HepG2 (cell line): ENCODE data around the gene ICAM3. TPM values are rescaled to one million over a fixed set of nuclear protein-coding genes. Genes with fewer than 3 reads are reported as not detected.

Experiments
- CAMTA2 ChIP-seq: sonication (generic); formaldehyde crosslinking; IDR thresholded peaks from 2 replicates; pipeline ENCODE4 v1.4.0; 2020; ENCODE audit warnings: mild to moderate bottlenecking, missing genetic modification reagents, borderline replicate concordance
- CBFB ChIP-seq: sonication (generic); formaldehyde crosslinking; IDR thresholded peaks from 2 replicates; pipeline ENCODE4 v1.4.0; 2020; ENCODE audit warnings: missing genetic modification reagents
- CBX5 ChIP-seq: sonication (generic); formaldehyde crosslinking; IDR thresholded peaks from 2 replicates; pipeline ENCODE4 v1.4.0; 2020; ENCODE audit warnings: missing genetic modification reagents, borderline replicate concordance
- HNF4A ChIP-seq: sonication (generic); formaldehyde crosslinking; IDR thresholded peaks from 2 replicates; pipeline ENCODE4 v1.4.0; 2020; ENCODE audit warnings: missing genetic modification reagents
- MXI1 ChIP-seq: IDR thresholded peaks from 3 replicates; pipeline ENCODE4 v1.6.1; 2012; ENCODE audit warnings: low read depth, low read length, inconsistent platforms, borderline replicate concordance
- MYNN ChIP-seq: sonication (generic); formaldehyde crosslinking; IDR thresholded peaks from 2 replicates; pipeline ENCODE4 v1.4.0; 2020; ENCODE audit warnings: mild to moderate bottlenecking, low read depth, missing genetic modification reagents
- NFE2L2 ChIP-seq: fragments of 150-350 bp; IDR thresholded peaks from 2 replicates; pipeline ENCODE4 v1.6.1; 2014; ENCODE audit warnings: low read length
- RXRA ChIP-seq: sonication (generic); formaldehyde crosslinking; IDR thresholded peaks from 2 replicates; pipeline ENCODE4 v1.5.1; 2020; ENCODE audit warnings: missing genetic modification reagents
- ZKSCAN5 ChIP-seq: sonication (generic); formaldehyde crosslinking; IDR thresholded peaks from 2 replicates; pipeline ENCODE4 v1.5.1; 2020; ENCODE audit warnings: mild to moderate bottlenecking, missing genetic modification reagents
- ZNF230 ChIP-seq: sonication (generic); formaldehyde crosslinking; IDR thresholded peaks from 2 replicates; pipeline ENCODE4 v1.4.0; 2020; ENCODE audit warnings: mild to moderate bottlenecking, missing genetic modification reagents
- ZNF607 ChIP-seq: sonication (generic); formaldehyde crosslinking; IDR thresholded peaks from 2 replicates; pipeline ENCODE4 v1.5.1; 2020; ENCODE audit warnings: missing genetic modification reagents, mild to moderate bottlenecking, borderline replicate concordance
- ZNF670 ChIP-seq: sonication (generic); formaldehyde crosslinking; IDR thresholded peaks from 2 replicates; pipeline ENCODE4 v1.8.0; 2022; ENCODE audit warnings: mild to moderate bottlenecking, missing genetic modification reagents, borderline replicate concordance
- polyA plus RNA-seq, 8 experiments: library from polyadenylated mRNA; depleted of rRNA in 3 of 8; stranded (reverse) in 7 of 8; unstranded in 1 of 8; fragments of >200 nt; fragmentation: Illumina TruSeq in 4 of 8; extraction: Trizol in 4 of 8; gene quantifications; 2 replicates each; pipeline versions ENCODE4 v1.2.1 to v1.2.3, GENCODE V29; 2011 to 2016; ENCODE audit warnings: low read depth in 4 of 8, missing spikeins in 1 of 8, mixed read lengths in 1 of 8; ENCODE audit not compliant: insufficient read depth in 1 of 8
- total RNA-seq, 5 experiments: library from RNA; depleted of rRNA; stranded (reverse); fragments of >200 nt; fragmentation: Illumina TruSeq; extraction: Trizol; gene quantifications; 2 replicates each; pipeline ENCODE4 v1.2.3, GENCODE V29; 2016; ENCODE audit warnings: low read depth in 1 of 5
- TF ChIP-seq, protein P1 (sequence below): sonication (generic); formaldehyde crosslinking; conservative IDR thresholded peaks from 2 replicates; pipeline ENCODE4 v1.4.0; 2020; ENCODE audit warnings: mild to moderate bottlenecking, missing genetic modification reagents, moderate library complexity
- TF ChIP-seq, protein P2 (sequence below): sonication (generic); formaldehyde crosslinking; IDR thresholded peaks from 2 replicates; pipeline ENCODE4 v1.4.0; 2020; ENCODE audit warnings: mild to moderate bottlenecking, missing genetic modification reagents
- TF ChIP-seq, protein P3 (sequence below): sonication (generic); formaldehyde crosslinking; IDR thresholded peaks from 2 replicates; pipeline ENCODE4 v1.5.0; 2020; ENCODE audit warnings: missing genetic modification reagents
- TF ChIP-seq, protein P4 (sequence below): sonication (generic); formaldehyde crosslinking; IDR thresholded peaks from 2 replicates; pipeline ENCODE4 v1.5.1; 2020; ENCODE audit warnings: missing genetic modification reagents, mild to moderate bottlenecking, borderline replicate concordance
- TF ChIP-seq, protein P5 (sequence below): sonication (generic); formaldehyde crosslinking; conservative IDR thresholded peaks from 2 replicates; pipeline ENCODE4 v1.4.0; 2020; ENCODE audit warnings: missing genetic modification reagents
- TF ChIP-seq, protein P6 (sequence below): sonication (generic); formaldehyde crosslinking; IDR thresholded peaks from 2 replicates; pipeline ENCODE4 v1.4.0; 2020; ENCODE audit warnings: missing genetic modification reagents, low read depth, mild to moderate bottlenecking, borderline replicate concordance

Gene ICAM3
- total and polyA plus RNA-seq, 2 of the 13 experiments (the other 11 are each of a cell fraction or from before 2014, with no cell fraction given): 14.1 to 21.0 TPM

DNA sequence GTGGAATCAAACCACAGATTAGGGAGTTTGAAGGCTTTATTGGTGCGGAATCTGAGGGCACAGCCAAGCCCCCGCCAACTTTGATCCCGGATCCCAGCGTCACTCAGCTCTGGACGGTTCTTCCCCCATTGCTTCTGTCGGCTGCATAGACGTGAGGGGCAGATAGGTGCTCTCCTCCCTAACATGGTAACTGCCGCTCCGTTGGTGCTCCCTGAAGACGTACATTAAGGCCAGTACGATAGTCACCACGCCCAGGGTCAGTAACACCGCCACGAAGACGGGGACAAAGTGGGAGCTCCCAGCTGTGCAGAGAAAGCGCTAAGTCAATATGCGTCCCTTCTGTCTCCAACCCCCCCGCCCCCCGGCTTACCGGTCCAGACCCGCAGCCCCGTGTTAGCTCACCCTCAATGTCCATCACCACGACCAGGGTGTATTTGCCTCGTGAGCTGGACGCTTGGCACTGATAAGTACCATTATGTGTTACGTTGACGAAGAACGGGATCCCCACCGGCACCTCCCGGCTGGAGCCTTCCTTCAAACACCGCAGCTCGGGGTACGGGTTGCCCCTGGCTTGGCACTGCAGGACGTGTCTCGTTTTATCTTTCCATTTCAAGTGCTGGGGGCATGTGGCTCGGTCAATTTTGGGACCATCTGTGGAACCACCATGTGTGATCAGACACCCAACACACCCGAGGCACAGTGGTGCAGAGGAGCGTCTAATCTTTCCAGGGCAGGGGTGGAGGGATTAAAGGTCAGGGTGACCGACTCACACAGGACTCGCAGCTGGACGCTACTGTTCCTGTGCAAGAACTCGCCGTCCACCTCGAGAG, 5.5 kb downstream of the ICAM3 start (continued):
- peak; percentile 6; the same call in 1 of the 2 replicates for TF ChIP-seq ZNF230 (CRISPR knock-in tag)
- TF ChIP-seq CBX5 (CRISPR knock-in tag): no peak
- TF ChIP-seq, protein P1, sequence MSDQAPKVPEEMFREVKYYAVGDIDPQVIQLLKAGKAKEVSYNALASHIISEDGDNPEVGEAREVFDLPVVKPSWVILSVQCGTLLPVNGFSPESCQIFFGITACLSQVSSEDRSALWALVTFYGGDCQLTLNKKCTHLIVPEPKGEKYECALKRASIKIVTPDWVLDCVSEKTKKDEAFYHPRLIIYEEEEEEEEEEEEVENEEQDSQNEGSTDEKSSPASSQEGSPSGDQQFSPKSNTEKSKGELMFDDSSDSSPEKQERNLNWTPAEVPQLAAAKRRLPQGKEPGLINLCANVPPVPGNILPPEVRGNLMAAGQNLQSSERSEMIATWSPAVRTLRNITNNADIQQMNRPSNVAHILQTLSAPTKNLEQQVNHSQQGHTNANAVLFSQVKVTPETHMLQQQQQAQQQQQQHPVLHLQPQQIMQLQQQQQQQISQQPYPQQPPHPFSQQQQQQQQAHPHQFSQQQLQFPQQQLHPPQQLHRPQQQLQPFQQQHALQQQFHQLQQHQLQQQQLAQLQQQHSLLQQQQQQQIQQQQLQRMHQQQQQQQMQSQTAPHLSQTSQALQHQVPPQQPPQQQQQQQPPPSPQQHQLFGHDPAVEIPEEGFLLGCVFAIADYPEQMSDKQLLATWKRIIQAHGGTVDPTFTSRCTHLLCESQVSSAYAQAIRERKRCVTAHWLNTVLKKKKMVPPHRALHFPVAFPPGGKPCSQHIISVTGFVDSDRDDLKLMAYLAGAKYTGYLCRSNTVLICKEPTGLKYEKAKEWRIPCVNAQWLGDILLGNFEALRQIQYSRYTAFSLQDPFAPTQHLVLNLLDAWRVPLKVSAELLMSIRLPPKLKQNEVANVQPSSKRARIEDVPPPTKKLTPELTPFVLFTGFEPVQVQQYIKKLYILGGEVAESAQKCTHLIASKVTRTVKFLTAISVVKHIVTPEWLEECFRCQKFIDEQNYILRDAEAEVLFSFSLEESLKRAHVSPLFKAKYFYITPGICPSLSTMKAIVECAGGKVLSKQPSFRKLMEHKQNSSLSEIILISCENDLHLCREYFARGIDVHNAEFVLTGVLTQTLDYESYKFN (CRISPR knock-in tag): 0 out of 2 replicates have a peak, but pooled peaks have one; percentile 16
- no peak for TF ChIP-seq NFE2L2
- TF ChIP-seq CAMTA2 (CRISPR knock-in tag): no peak; the same call in 1 of the 2 replicates
- peak; percentile 57 for TF ChIP-seq HNF4A
- TF ChIP-seq MYNN (CRISPR knock-in tag): no peak
- 0 out of 2 replicates have a peak, but pooled peaks have one; percentile 33 for TF ChIP-seq RXRA (CRISPR knock-in tag)
- TF ChIP-seq ZNF607 (CRISPR knock-in tag): no peak; the same call in 1 of the 2 replicates
- 0 out of 2 replicates have a peak, but pooled peaks have one; percentile 5 for TF ChIP-seq CBFB (CRISPR knock-in tag)
- TF ChIP-seq, protein P2, sequence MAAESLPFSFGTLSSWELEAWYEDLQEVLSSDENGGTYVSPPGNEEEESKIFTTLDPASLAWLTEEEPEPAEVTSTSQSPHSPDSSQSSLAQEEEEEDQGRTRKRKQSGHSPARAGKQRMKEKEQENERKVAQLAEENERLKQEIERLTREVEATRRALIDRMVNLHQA (CRISPR knock-in tag): no peak
- peak; percentile 18; the same call in 1 of the 2 replicates for TF ChIP-seq ZNF670 (CRISPR knock-in tag)
- no peak; the same call in 2 of the 3 replicates for TF ChIP-seq MXI1
- TF ChIP-seq, protein P3, sequence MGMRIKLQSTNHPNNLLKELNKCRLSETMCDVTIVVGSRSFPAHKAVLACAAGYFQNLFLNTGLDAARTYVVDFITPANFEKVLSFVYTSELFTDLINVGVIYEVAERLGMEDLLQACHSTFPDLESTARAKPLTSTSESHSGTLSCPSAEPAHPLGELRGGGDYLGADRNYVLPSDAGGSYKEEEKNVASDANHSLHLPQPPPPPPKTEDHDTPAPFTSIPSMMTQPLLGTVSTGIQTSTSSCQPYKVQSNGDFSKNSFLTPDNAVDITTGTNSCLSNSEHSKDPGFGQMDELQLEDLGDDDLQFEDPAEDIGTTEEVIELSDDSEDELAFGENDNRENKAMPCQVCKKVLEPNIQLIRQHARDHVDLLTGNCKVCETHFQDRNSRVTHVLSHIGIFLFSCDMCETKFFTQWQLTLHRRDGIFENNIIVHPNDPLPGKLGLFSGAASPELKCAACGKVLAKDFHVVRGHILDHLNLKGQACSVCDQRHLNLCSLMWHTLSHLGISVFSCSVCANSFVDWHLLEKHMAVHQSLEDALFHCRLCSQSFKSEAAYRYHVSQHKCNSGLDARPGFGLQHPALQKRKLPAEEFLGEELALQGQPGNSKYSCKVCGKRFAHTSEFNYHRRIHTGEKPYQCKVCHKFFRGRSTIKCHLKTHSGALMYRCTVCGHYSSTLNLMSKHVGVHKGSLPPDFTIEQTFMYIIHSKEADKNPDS: 0 out of 2 replicates have a peak, but pooled peaks have one; percentile 5
- TF ChIP-seq, protein P4, sequence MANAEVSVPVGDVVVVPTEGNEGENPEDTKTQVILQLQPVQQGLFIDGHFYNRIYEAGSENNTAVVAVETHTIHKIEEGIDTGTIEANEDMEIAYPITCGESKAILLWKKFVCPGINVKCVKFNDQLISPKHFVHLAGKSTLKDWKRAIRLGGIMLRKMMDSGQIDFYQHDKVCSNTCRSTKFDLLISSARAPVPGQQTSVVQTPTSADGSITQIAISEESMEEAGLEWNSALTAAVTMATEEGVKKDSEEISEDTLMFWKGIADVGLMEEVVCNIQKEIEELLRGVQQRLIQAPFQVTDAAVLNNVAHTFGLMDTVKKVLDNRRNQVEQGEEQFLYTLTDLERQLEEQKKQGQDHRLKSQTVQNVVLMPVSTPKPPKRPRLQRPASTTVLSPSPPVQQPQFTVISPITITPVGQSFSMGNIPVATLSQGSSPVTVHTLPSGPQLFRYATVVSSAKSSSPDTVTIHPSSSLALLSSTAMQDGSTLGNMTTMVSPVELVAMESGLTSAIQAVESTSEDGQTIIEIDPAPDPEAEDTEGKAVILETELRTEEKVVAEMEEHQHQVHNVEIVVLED: no peak
- TF ChIP-seq, protein P5, sequence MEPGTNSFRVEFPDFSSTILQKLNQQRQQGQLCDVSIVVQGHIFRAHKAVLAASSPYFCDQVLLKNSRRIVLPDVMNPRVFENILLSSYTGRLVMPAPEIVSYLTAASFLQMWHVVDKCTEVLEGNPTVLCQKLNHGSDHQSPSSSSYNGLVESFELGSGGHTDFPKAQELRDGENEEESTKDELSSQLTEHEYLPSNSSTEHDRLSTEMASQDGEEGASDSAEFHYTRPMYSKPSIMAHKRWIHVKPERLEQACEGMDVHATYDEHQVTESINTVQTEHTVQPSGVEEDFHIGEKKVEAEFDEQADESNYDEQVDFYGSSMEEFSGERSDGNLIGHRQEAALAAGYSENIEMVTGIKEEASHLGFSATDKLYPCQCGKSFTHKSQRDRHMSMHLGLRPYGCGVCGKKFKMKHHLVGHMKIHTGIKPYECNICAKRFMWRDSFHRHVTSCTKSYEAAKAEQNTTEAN (CRISPR knock-in tag): no peak
- 0 out of 2 replicates have a peak, but pooled peaks have one; percentile 1 for TF ChIP-seq ZKSCAN5
- TF ChIP-seq, protein P6, sequence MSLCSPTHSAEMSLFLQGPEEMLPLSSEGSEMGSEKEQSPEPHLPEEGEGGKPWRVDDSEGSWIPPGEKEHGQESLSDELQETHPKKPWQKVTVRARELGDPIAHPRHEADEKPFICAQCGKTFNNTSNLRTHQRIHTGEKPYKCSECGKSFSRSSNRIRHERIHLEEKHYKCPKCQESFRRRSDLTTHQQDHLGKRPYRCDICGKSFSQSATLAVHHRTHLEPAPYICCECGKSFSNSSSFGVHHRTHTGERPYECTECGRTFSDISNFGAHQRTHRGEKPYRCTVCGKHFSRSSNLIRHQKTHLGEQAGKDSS: no peak
